ENCODE data around the gene FRG2B. TPM values are rescaled to one million over a fixed set of nuclear protein-coding genes. Genes with fewer than 3 reads are reported as not detected.
A peak's percentile ranks its signal among the peaks of the same experiment; 100 is the strongest.
"Not testable (repeated sequence)": the region's sequence is repeated elsewhere in the genome, so short reads cannot be mapped to it uniquely, and the experiment has no call there.

FRG2B gene
- total RNA-seq, 1 experiment from 2014 or later, result not detected

- H3K27me3 ChIP-seq (ENCODE audit: insufficient read depth, low read length); H3K9me2 ChIP-seq (ENCODE audit: insufficient read depth); BruUV-seq (replicated peaks); H3K4me3 ChIP-seq (replicated peaks in 1 of 2; ENCODE audit: low read depth in 1 of 2, low read length in 2 of 2); H2AFZ ChIP-seq (ENCODE audit: low read depth, low read length, poor library complexity, severe bottlenecking); POLR2A ChIA-PET; RAD21 ChIA-PET (ENCODE audit: low non-redundant PET in 1 of 2, low total read pairs in 2 of 2, uncharacterized antibody in 2 of 2, unreplicated experiment in 2 of 2); CTCF ChIA-PET; H3K36me3 ChIP-seq (ENCODE audit: control insufficient read depth in 1 of 2, insufficient read depth in 2 of 2, low read length in 2 of 2); H3K9me3 ChIP-seq (ENCODE audit: control insufficient read depth in 1 of 2, insufficient read depth in 1 of 2, low read depth in 1 of 2, low read length in 2 of 2); H3K79me2 ChIP-seq (ENCODE audit: insufficient read depth, low read length); H3K4me1 ChIP-seq (ENCODE audit: control insufficient read depth in 1 of 2, insufficient read depth in 2 of 2, low read length in 2 of 2); H4K20me1 ChIP-seq (ENCODE audit: insufficient read depth); H3K27ac ChIP-seq (ENCODE audit: low read depth, low read length); intact Hi-C loops (cut with micrococcal nuclease); H3K4me2 ChIP-seq (ENCODE audit: low read length); H3K9ac ChIP-seq (ENCODE audit: low read length); DNase-seq (ENCODE audit: low read depth, low spot score): not testable (repeated sequence)
- peak; percentile 10; the same call in 1 of the 2 replicates for TF ChIP-seq RAD21 (IDR thresholded peaks at IDR 0.05; ENCODE audit: low read depth)
- peak; percentile 72 for ATAC-seq
Observed at GRCh38 chr10:133647075-133647748, 20.6 kb upstream of the FRG2B start.

GRCh38 chr10:133637846-133638235 lies 11.2 kb upstream of the FRG2B start:
- DNase-seq (ENCODE audit: low read depth, low spot score); H3K27ac ChIP-seq (ENCODE audit: low read depth, low read length); BruUV-seq (replicated peaks); H3K79me2 ChIP-seq (ENCODE audit: insufficient read depth, low read length); H3K9me2 ChIP-seq (ENCODE audit: insufficient read depth); POLR2A ChIA-PET; H3K4me1 ChIP-seq (ENCODE audit: control insufficient read depth in 1 of 2, insufficient read depth in 2 of 2, low read length in 2 of 2); H3K9ac ChIP-seq (ENCODE audit: low read length); intact Hi-C loops (cut with micrococcal nuclease); H3K9me3 ChIP-seq (ENCODE audit: control insufficient read depth in 1 of 2, insufficient read depth in 1 of 2, low read depth in 1 of 2, low read length in 2 of 2); H4K20me1 ChIP-seq (ENCODE audit: insufficient read depth); H2AFZ ChIP-seq (ENCODE audit: low read depth, low read length, poor library complexity, severe bottlenecking); H3K36me3 ChIP-seq (ENCODE audit: control insufficient read depth in 1 of 2, insufficient read depth in 2 of 2, low read length in 2 of 2); H3K4me3 ChIP-seq (replicated peaks in 1 of 2; ENCODE audit: low read depth in 1 of 2, low read length in 2 of 2); H3K4me2 ChIP-seq (ENCODE audit: low read length); RAD21 ChIA-PET (ENCODE audit: low non-redundant PET in 1 of 2, low total read pairs in 2 of 2, uncharacterized antibody in 2 of 2, unreplicated experiment in 2 of 2); H3K27me3 ChIP-seq (ENCODE audit: insufficient read depth, low read length); CTCF ChIA-PET: not testable (repeated sequence)
- 0 out of 2 replicates have a peak, but pooled peaks have one; percentile 17 for ATAC-seq

- DNase-seq (ENCODE audit: low read depth, low spot score); BruUV-seq (replicated peaks); H3K9me2 ChIP-seq (ENCODE audit: insufficient read depth); H4K20me1 ChIP-seq (ENCODE audit: insufficient read depth); CTCF ChIA-PET; H3K79me2 ChIP-seq (ENCODE audit: insufficient read depth, low read length); H3K9me3 ChIP-seq (ENCODE audit: control insufficient read depth in 1 of 2, insufficient read depth in 1 of 2, low read depth in 1 of 2, low read length in 2 of 2); H3K4me3 ChIP-seq (replicated peaks in 1 of 2; ENCODE audit: low read depth in 1 of 2, low read length in 2 of 2); H2AFZ ChIP-seq (ENCODE audit: low read depth, low read length, poor library complexity, severe bottlenecking); RAD21 ChIA-PET (ENCODE audit: low non-redundant PET in 1 of 2, low total read pairs in 2 of 2, uncharacterized antibody in 2 of 2, unreplicated experiment in 2 of 2); H3K36me3 ChIP-seq (ENCODE audit: control insufficient read depth in 1 of 2, insufficient read depth in 2 of 2, low read length in 2 of 2); H3K4me1 ChIP-seq (ENCODE audit: control insufficient read depth in 1 of 2, insufficient read depth in 2 of 2, low read length in 2 of 2); H3K9ac ChIP-seq (ENCODE audit: low read length); intact Hi-C loops (cut with micrococcal nuclease); H3K27me3 ChIP-seq (ENCODE audit: insufficient read depth, low read length); H3K4me2 ChIP-seq (ENCODE audit: low read length); POLR2A ChIA-PET; H3K27ac ChIP-seq (ENCODE audit: low read depth, low read length): not testable (repeated sequence)
- ATAC-seq, result peak; percentile 82
Observed at GRCh38 chr10:133637202-133637845, 10.7 kb upstream of the FRG2B start.

- CTCF ChIA-PET; H3K27me3 ChIP-seq (ENCODE audit: insufficient read depth, low read length); ATAC-seq; intact Hi-C loops (cut with micrococcal nuclease); H3K9me3 ChIP-seq (ENCODE audit: control insufficient read depth in 1 of 2, insufficient read depth in 1 of 2, low read depth in 1 of 2, low read length in 2 of 2); H3K27ac ChIP-seq (ENCODE audit: low read depth, low read length); POLR2A ChIA-PET; DNase-seq (ENCODE audit: low read depth, low spot score); H3K4me3 ChIP-seq (replicated peaks in 1 of 2; ENCODE audit: low read depth in 1 of 2, low read length in 2 of 2); H3K9me2 ChIP-seq (ENCODE audit: insufficient read depth); H4K20me1 ChIP-seq (ENCODE audit: insufficient read depth); RAD21 ChIA-PET (ENCODE audit: low non-redundant PET in 1 of 2, low total read pairs in 2 of 2, uncharacterized antibody in 2 of 2, unreplicated experiment in 2 of 2); H2AFZ ChIP-seq (ENCODE audit: low read depth, low read length, poor library complexity, severe bottlenecking); BruUV-seq (replicated peaks); H3K79me2 ChIP-seq (ENCODE audit: insufficient read depth, low read length); H3K4me1 ChIP-seq (ENCODE audit: control insufficient read depth in 1 of 2, insufficient read depth in 2 of 2, low read length in 2 of 2); H3K36me3 ChIP-seq (ENCODE audit: control insufficient read depth in 1 of 2, insufficient read depth in 2 of 2, low read length in 2 of 2); H3K4me2 ChIP-seq (ENCODE audit: low read length); H3K9ac ChIP-seq (ENCODE audit: low read length): not testable (repeated sequence)
Observed at GRCh38 chr10:133630723-133631249, 4.2 kb upstream of the FRG2B start.
